HCT116 (cell line): ENCODE measurements around the gene FERMT1.

ENCODE experiments used
- ELF1 ChIP-seq: IDR thresholded peaks from 2 replicates; pipeline ENCODE4 v1.6.1; 2012; ENCODE audit warnings: low read depth, borderline replicate concordance
- MAX ChIP-seq: IDR thresholded peaks from 2 replicates; pipeline ENCODE4 v1.6.1; 2012

GRCh38 chr20:6055161-6055783 lies 67.6 kb downstream of the FERMT1 start:
- no peak for TF ChIP-seq ELF1
- no peak for TF ChIP-seq MAX
